RWPE2 (cell line): ENCODE data around the gene NRIP1.

ENCODE experiments used
- ATAC-seq: fragments of 200-7000 bp; cut with Tn5 transposase; 3 replicates; pipeline ENCODE4 v1.9.1; 2021; ENCODE audit warnings: low read depth
- DNase-seq: peaks from one replicate; pipeline ENCODE4 v3.0.0-alpha.2; 2020; ENCODE audit warnings: low spot score
- H3K27ac ChIP-seq: fragments of 450-650 bp; 2 replicates; pipeline ENCODE4 v1.5.1; 2017; ENCODE audit warnings: mild to moderate bottlenecking; ENCODE audit not compliant: poor library complexity, severe bottlenecking
- H3K27me3 ChIP-seq: fragments of 250-450 bp; sonication (Bioruptor Pico); 2 replicates; pipeline ENCODE4 v1.5.1; 2021; ENCODE audit warnings: mild to moderate bottlenecking, moderate library complexity; ENCODE audit not compliant: insufficient read depth, poor library complexity, severe bottlenecking
- H3K36me3 ChIP-seq: fragments of 250-450 bp; sonication (Bioruptor Pico); 2 replicates; pipeline ENCODE4 v1.5.1; 2020; ENCODE audit warnings: low read depth, mild to moderate bottlenecking, moderate library complexity
- H3K4me1 ChIP-seq: fragments of 250-450 bp; sonication (Bioruptor Pico); 2 replicates; pipeline ENCODE4 v1.5.1; 2021; ENCODE audit warnings: mild to moderate bottlenecking, moderate library complexity; ENCODE audit not compliant: insufficient read depth, poor library complexity, severe bottlenecking
- H3K4me3 ChIP-seq: fragments of 250-450 bp; sonication (Bioruptor Pico); 2 replicates; pipeline ENCODE4 v1.5.1; 2021; ENCODE audit warnings: mild to moderate bottlenecking, moderate library complexity; ENCODE audit not compliant: severe bottlenecking
- H3K9me3 ChIP-seq: fragments of 250-450 bp; sonication (Bioruptor Pico); 2 replicates; pipeline ENCODE4 v1.5.1; 2021; ENCODE audit warnings: mild to moderate bottlenecking, moderate library complexity; ENCODE audit not compliant: severe bottlenecking
- CTCF ChIP-seq: fragments of 450-650 bp; IDR thresholded peaks from one replicate; pipeline ENCODE4 v1.5.1; 2017; ENCODE audit warnings: mild to moderate bottlenecking, moderate library complexity; ENCODE audit not compliant: poor library complexity, severe bottlenecking

The NRIP1 gene

GRCh38 chr21:15076730-15077129 is 11.9 kb upstream of the NRIP1 start:
- no peak overlapping the region for H3K27ac ChIP-seq
- TF ChIP-seq CTCF = no peak
- ATAC-seq = no peak
- H3K27me3 ChIP-seq = no peaks in the 10 kb centered on the region
- H3K9me3 ChIP-seq = no peaks in the 10 kb centered on the region
- H3K4me1 ChIP-seq = no peaks in the 10 kb centered on the region
- no peak for DNase-seq
- H3K4me3 ChIP-seq = no peak overlapping the region
- H3K36me3 ChIP-seq = no peaks in the 10 kb centered on the region

- no peak for DNase-seq
- Histone ChIP-seq H3K4me3 (no peak overlapping the region), H3K9me3 (no peaks in the 10 kb centered on the region), H3K4me1 (no peaks in the 10 kb centered on the region), H3K27ac (no peak overlapping the region), H3K27me3 (no peaks in the 10 kb centered on the region), H3K36me3 (no peaks in the 10 kb centered on the region)
- TF ChIP-seq CTCF = no peak
- no peak for ATAC-seq
Measured at GRCh38 chr21:15071009-15071408, 6.2 kb upstream of the NRIP1 start.

- no peak for ATAC-seq
- no peak for DNase-seq
- H3K27me3 ChIP-seq = no peaks in the 10 kb centered on the region
- TF ChIP-seq CTCF = no peak
- H3K9me3 ChIP-seq = no peaks in the 10 kb centered on the region
- peak overlapping the region; percentile 87 for H3K27ac ChIP-seq
- H3K4me3 ChIP-seq = peak overlapping the region; percentile 99
- H3K4me1 ChIP-seq = peaks cover 10% of the 10 kb centered on the region
- H3K36me3 ChIP-seq = no peaks in the 10 kb centered on the region
Measured at GRCh38 chr21:15066123-15066575, 1.3 kb upstream of the NRIP1 start.

GRCh38 chr21:15065392-15066122 is 757 bp upstream of the NRIP1 start:
- H3K4me3 ChIP-seq = peak overlapping the region; percentile 99
- DNase-seq (peak; percentile 54), ATAC-seq (peak; percentile 51)
- no peaks in the 10 kb centered on the region for H3K36me3 ChIP-seq
- H3K27me3 ChIP-seq = no peaks in the 10 kb centered on the region
- H3K9me3 ChIP-seq = no peaks in the 10 kb centered on the region
- no peak for TF ChIP-seq CTCF
- H3K4me1 ChIP-seq = peaks cover 16% of the 10 kb centered on the region
- peak overlapping the region; percentile 87 for H3K27ac ChIP-seq
